Dendritic cell treated with granulocyte-macrophage colony-stimulating factor and Interleukin-4, amounts not matched to agents 40 ng/mL and 50 ng/mL, for 4 days (primary cell): Measurements from ENCODE around the gene CDH2.

Experiments used
- H3K27ac Mint-ChIP-seq: one replicate; pipeline ENCODE4 v1.8.0; 2022; ENCODE audit warnings: mild to moderate bottlenecking, mixed read lengths
- H3K27me3 Mint-ChIP-seq: one replicate; pipeline ENCODE4 v1.8.0; 2022; ENCODE audit warnings: mild to moderate bottlenecking, mixed read lengths
- H3K36me3 Mint-ChIP-seq: one replicate; pipeline ENCODE4 v1.8.0; 2022; ENCODE audit warnings: low read depth, mixed read lengths
- H3K4me1 Mint-ChIP-seq: one replicate; pipeline ENCODE4 v1.8.0; 2022; ENCODE audit warnings: low read depth, mixed read lengths
- H3K4me3 Mint-ChIP-seq: one replicate; pipeline ENCODE4 v1.8.0; 2022; ENCODE audit warnings: mild to moderate bottlenecking, moderate library complexity, mixed read lengths
- H3K9me3 Mint-ChIP-seq: one replicate; pipeline ENCODE4 v1.8.0; 2022; ENCODE audit warnings: mixed read lengths
- intact Hi-C: fragments of 100-400 bp; cut with micrococcal nuclease; formaldehyde crosslinking; loops from one replicate; pipeline ENCODE4 v1.15.0; 2022

The CDH2 gene

GRCh38 chr18:28015671-28016070 is 161.3 kb downstream of the CDH2 start:
- no peaks in the 10 kb centered on the region for H3K4me1 Mint-ChIP-seq
- no peak overlapping the region for H3K27ac Mint-ChIP-seq
- no peak overlapping the region for H3K4me3 Mint-ChIP-seq
- no peaks in the 10 kb centered on the region for H3K36me3 Mint-ChIP-seq
- intact Hi-C loops, result loop anchor here (10.0 kb wide), 1 partner anchor 59 kb away; no protein-coding TSS in a partner anchor
- no peaks in the 10 kb centered on the region for H3K9me3 Mint-ChIP-seq
- H3K27me3 Mint-ChIP-seq, result no peaks in the 10 kb centered on the region

GRCh38 chr18:28013066-28013465 is 163.9 kb downstream of the CDH2 start:
- H3K4me3 Mint-ChIP-seq, result no peak overlapping the region
- no peaks in the 10 kb centered on the region for H3K9me3 Mint-ChIP-seq
- intact Hi-C loops, result loop anchor here (10.0 kb wide), 1 partner anchor 62 kb away; no protein-coding TSS in a partner anchor
- H3K36me3 Mint-ChIP-seq, result no peaks in the 10 kb centered on the region
- no peaks in the 10 kb centered on the region for H3K27me3 Mint-ChIP-seq
- no peaks in the 10 kb centered on the region for H3K4me1 Mint-ChIP-seq
- H3K27ac Mint-ChIP-seq, result no peak overlapping the region

- Mint-ChIP-seq H3K4me3 (no peak overlapping the region), H3K27ac (no peak overlapping the region), H3K4me1 (no peaks in the 10 kb centered on the region), H3K36me3 (no peaks in the 10 kb centered on the region), H3K27me3 (no peaks in the 10 kb centered on the region), H3K9me3 (no peaks in the 10 kb centered on the region)
- intact Hi-C loops, result loop anchor here (10.0 kb wide), 1 partner anchor 62 kb away; no protein-coding TSS in a partner anchor
These were observed 164.6 kb downstream of the CDH2 start for GRCh38 chr18:28012336-28012735.

- no peaks in the 10 kb centered on the region for H3K4me1 Mint-ChIP-seq
- H3K27ac Mint-ChIP-seq, result no peak overlapping the region
- H3K27me3 Mint-ChIP-seq, result no peaks in the 10 kb centered on the region
- no peaks in the 10 kb centered on the region for H3K36me3 Mint-ChIP-seq
- intact Hi-C loops, result no loop called here
- H3K4me3 Mint-ChIP-seq, result no peak overlapping the region
- no peaks in the 10 kb centered on the region for H3K9me3 Mint-ChIP-seq
These were observed 167.3 kb downstream of the CDH2 start for GRCh38 chr18:28009589-28009988.

- Mint-ChIP-seq H3K4me3 (no peak overlapping the region), H3K27ac (no peak overlapping the region), H3K4me1 (no peaks in the 10 kb centered on the region), H3K9me3 (no peaks in the 10 kb centered on the region), H3K36me3 (no peaks in the 10 kb centered on the region), H3K27me3 (no peaks in the 10 kb centered on the region)
- intact Hi-C loops, result no loop called here
These were observed 169.1 kb downstream of the CDH2 start for GRCh38 chr18:28007841-28008240.

GRCh38 chr18:28005164-28005563 is 171.8 kb downstream of the CDH2 start:
- Mint-ChIP-seq H3K4me1 (no peaks in the 10 kb centered on the region), H3K4me3 (no peak overlapping the region), H3K36me3 (no peaks in the 10 kb centered on the region), H3K9me3 (no peaks in the 10 kb centered on the region), H3K27ac (no peak overlapping the region), H3K27me3 (no peaks in the 10 kb centered on the region)
- intact Hi-C loops, result no loop called here

- H3K27ac Mint-ChIP-seq, result no peak overlapping the region
- H3K36me3 Mint-ChIP-seq, result no peaks in the 10 kb centered on the region
- no peaks in the 10 kb centered on the region for H3K9me3 Mint-ChIP-seq
- no peaks in the 10 kb centered on the region for H3K27me3 Mint-ChIP-seq
- intact Hi-C loops, result no loop called here
- no peak overlapping the region for H3K4me3 Mint-ChIP-seq
- no peaks in the 10 kb centered on the region for H3K4me1 Mint-ChIP-seq
These were observed 172.3 kb downstream of the CDH2 start for GRCh38 chr18:28004606-28005005.

- intact Hi-C loops, result no loop called here
- H3K9me3 Mint-ChIP-seq, result no peaks in the 10 kb centered on the region
- H3K4me1 Mint-ChIP-seq, result no peaks in the 10 kb centered on the region
- no peaks in the 10 kb centered on the region for H3K27me3 Mint-ChIP-seq
- H3K4me3 Mint-ChIP-seq, result no peak overlapping the region
- no peak overlapping the region for H3K27ac Mint-ChIP-seq
- H3K36me3 Mint-ChIP-seq, result no peaks in the 10 kb centered on the region
These were observed 173.5 kb downstream of the CDH2 start for GRCh38 chr18:28003451-28003850.

GRCh38 chr18:28002841-28003240 is 174.1 kb downstream of the CDH2 start:
- no peaks in the 10 kb centered on the region for H3K27me3 Mint-ChIP-seq
- H3K9me3 Mint-ChIP-seq, result no peaks in the 10 kb centered on the region
- no peak overlapping the region for H3K4me3 Mint-ChIP-seq
- intact Hi-C loops, result no loop called here
- H3K4me1 Mint-ChIP-seq, result no peaks in the 10 kb centered on the region
- H3K27ac Mint-ChIP-seq, result no peak overlapping the region
- H3K36me3 Mint-ChIP-seq, result no peaks in the 10 kb centered on the region

GRCh38 chr18:27996801-27997272 is 180.1 kb downstream of the CDH2 start:
- H3K4me1 Mint-ChIP-seq, result no peaks in the 10 kb centered on the region
- intact Hi-C loops, result no loop called here
- H3K36me3 Mint-ChIP-seq, result no peaks in the 10 kb centered on the region
- H3K27ac Mint-ChIP-seq, result no peak overlapping the region
- H3K9me3 Mint-ChIP-seq, result no peaks in the 10 kb centered on the region
- no peak overlapping the region for H3K4me3 Mint-ChIP-seq
- no peaks in the 10 kb centered on the region for H3K27me3 Mint-ChIP-seq

GRCh38 chr18:27995770-27996502 is 181.0 kb downstream of the CDH2 start:
- intact Hi-C loops, result no loop called here
- Mint-ChIP-seq H3K4me1 (no peaks in the 10 kb centered on the region), H3K36me3 (no peaks in the 10 kb centered on the region), H3K9me3 (no peaks in the 10 kb centered on the region), H3K27ac (no peak overlapping the region), H3K4me3 (no peak overlapping the region), H3K27me3 (no peaks in the 10 kb centered on the region)

GRCh38 chr18:27994571-27994970 is 182.4 kb downstream of the CDH2 start:
- Mint-ChIP-seq H3K4me1 (no peaks in the 10 kb centered on the region), H3K9me3 (no peaks in the 10 kb centered on the region), H3K27me3 (no peaks in the 10 kb centered on the region), H3K36me3 (no peaks in the 10 kb centered on the region), H3K27ac (no peak overlapping the region), H3K4me3 (no peak overlapping the region)
- intact Hi-C loops, result no loop called here

- no peaks in the 10 kb centered on the region for H3K9me3 Mint-ChIP-seq
- intact Hi-C loops, result no loop called here
- no peak overlapping the region for H3K27ac Mint-ChIP-seq
- H3K4me1 Mint-ChIP-seq, result no peaks in the 10 kb centered on the region
- H3K27me3 Mint-ChIP-seq, result no peaks in the 10 kb centered on the region
- H3K4me3 Mint-ChIP-seq, result no peak overlapping the region
- H3K36me3 Mint-ChIP-seq, result no peaks in the 10 kb centered on the region
These were observed 185.5 kb downstream of the CDH2 start for GRCh38 chr18:27991391-27991790.

- Mint-ChIP-seq H3K36me3 (no peaks in the 10 kb centered on the region), H3K9me3 (no peaks in the 10 kb centered on the region), H3K27me3 (no peaks in the 10 kb centered on the region), H3K4me1 (no peaks in the 10 kb centered on the region), H3K27ac (no peak overlapping the region), H3K4me3 (no peak overlapping the region)
- intact Hi-C loops, result no loop called here
These were observed 191.1 kb downstream of the CDH2 start for GRCh38 chr18:27985832-27986231.

GRCh38 chr18:27983780-27984179 is 193.2 kb downstream of the CDH2 start:
- peaks cover 9% of the 10 kb centered on the region for H3K9me3 Mint-ChIP-seq
- intact Hi-C loops, result no loop called here
- no peaks in the 10 kb centered on the region for H3K4me1 Mint-ChIP-seq
- H3K4me3 Mint-ChIP-seq, result no peak overlapping the region
- no peaks in the 10 kb centered on the region for H3K36me3 Mint-ChIP-seq
- no peaks in the 10 kb centered on the region for H3K27me3 Mint-ChIP-seq
- no peak overlapping the region for H3K27ac Mint-ChIP-seq
